ENCODE data around the gene ACAA1. TPM values are rescaled to one million over a fixed set of nuclear protein-coding genes. Genes with fewer than 3 reads are reported as not detected.

ACAA1 gene
- total RNA-seq, 1 experiment from 2014 or later, result 24.0 TPM

- BruUV-seq (replicated peaks), result no TSS peak
- CTCF ChIA-PET, result no interaction called here
Observed at GRCh38 chr3:38110314-38111050, 26.4 kb downstream of the ACAA1 start.

GRCh38 chr3:38109580-38110313 is 27.2 kb downstream of the ACAA1 start:
- Histone ChIP-seq H3K4me1 (ENCODE audit: insufficient read depth, low read length, poor library complexity, severe bottlenecking) (no peaks in the 10 kb centered on the region), H3K27me3 (replicated peaks; ENCODE audit: insufficient read depth, low read depth, low read length, poor library complexity) (no peaks in the 10 kb centered on the region), H3K4me3 (ENCODE audit: low read depth, low read length, poor library complexity, severe bottlenecking) (no peak overlapping the region), H3K27ac (ENCODE audit: low read depth, low read length, poor library complexity, severe bottlenecking) (no peak overlapping the region), H3K9me3 (ENCODE audit: low read depth, low read length, poor library complexity, severe bottlenecking) (no peaks in the 10 kb centered on the region), H3K36me3 (ENCODE audit: insufficient read depth, low read length, poor library complexity, severe bottlenecking) (no peaks in the 10 kb centered on the region)
- BruUV-seq (replicated peaks), result no TSS peak
- no peak for DNase-seq (ENCODE audit: low spot score)
- CTCF ChIA-PET, result no interaction called here
- intact Hi-C loops (cut with micrococcal nuclease; ENCODE audit: unreplicated experiment), result loop anchor here (10.0 kb wide), 1 partner anchor 175 kb away; the partner anchor contains the start of gene SLC22A14
- TF ChIP-seq CTCF (conservative IDR thresholded peaks at IDR 0.05; ENCODE audit: low read depth, low read length) (no peak), EZH2 (IDR thresholded peaks at IDR 0.05; ENCODE audit: borderline replicate concordance, low read depth, low read length, poor library complexity, severe bottlenecking) (no peak)
- POLR2A ChIA-PET (ENCODE audit: low non-redundant PET), result no interaction called here

More at GRCh38 chr3:38110314-38111050, 26.4 kb downstream of the ACAA1 start:
- no peaks in the 10 kb centered on the region for H3K27me3 ChIP-seq (replicated peaks; ENCODE audit: insufficient read depth, low read depth, low read length, poor library complexity)
- H3K4me1 ChIP-seq (ENCODE audit: insufficient read depth, low read length, poor library complexity, severe bottlenecking), result no peaks in the 10 kb centered on the region
- no peak for DNase-seq (ENCODE audit: low spot score)
- H3K27ac ChIP-seq (ENCODE audit: low read depth, low read length, poor library complexity, severe bottlenecking), result no peak overlapping the region
- H3K9me3 ChIP-seq (ENCODE audit: low read depth, low read length, poor library complexity, severe bottlenecking), result no peaks in the 10 kb centered on the region
- TF ChIP-seq CTCF (conservative IDR thresholded peaks at IDR 0.05; ENCODE audit: low read depth, low read length) (no peak), EZH2 (IDR thresholded peaks at IDR 0.05; ENCODE audit: borderline replicate concordance, low read depth, low read length, poor library complexity, severe bottlenecking) (no peak)
- intact Hi-C loops (cut with micrococcal nuclease; ENCODE audit: unreplicated experiment), result loop anchor here (10.0 kb wide), 1 partner anchor 174 kb away; the partner anchor contains the start of gene SLC22A14
- H3K36me3 ChIP-seq (ENCODE audit: insufficient read depth, low read length, poor library complexity, severe bottlenecking), result no peaks in the 10 kb centered on the region
- POLR2A ChIA-PET (ENCODE audit: low non-redundant PET), result no interaction called here
- H3K4me3 ChIP-seq (ENCODE audit: low read depth, low read length, poor library complexity, severe bottlenecking), result no peak overlapping the region

GRCh38 chr3:38108649-38109579 is 28.0 kb downstream of the ACAA1 start:
- intact Hi-C loops (cut with micrococcal nuclease; ENCODE audit: unreplicated experiment), result no loop called here
- no peak for DNase-seq (ENCODE audit: low spot score)
- TF ChIP-seq EZH2 (IDR thresholded peaks at IDR 0.05; ENCODE audit: borderline replicate concordance, low read depth, low read length, poor library complexity, severe bottlenecking), result no peak
- TF ChIP-seq CTCF (conservative IDR thresholded peaks at IDR 0.05; ENCODE audit: low read depth, low read length), result no peak
- H3K27me3 ChIP-seq (replicated peaks; ENCODE audit: insufficient read depth, low read depth, low read length, poor library complexity), result no peaks in the 10 kb centered on the region
- POLR2A ChIA-PET (ENCODE audit: low non-redundant PET), result no interaction called here
- H3K4me3 ChIP-seq (ENCODE audit: low read depth, low read length, poor library complexity, severe bottlenecking), result no peak overlapping the region
- H3K9me3 ChIP-seq (ENCODE audit: low read depth, low read length, poor library complexity, severe bottlenecking), result no peaks in the 10 kb centered on the region
- H3K4me1 ChIP-seq (ENCODE audit: insufficient read depth, low read length, poor library complexity, severe bottlenecking), result no peaks in the 10 kb centered on the region
- H3K36me3 ChIP-seq (ENCODE audit: insufficient read depth, low read length, poor library complexity, severe bottlenecking), result no peaks in the 10 kb centered on the region
- no TSS peak for BruUV-seq (replicated peaks)
- CTCF ChIA-PET, result interaction anchor here (0.5 kb wide), 1 partner anchor 291 kb away, joined by 3 read pairs; no protein-coding TSS in a partner anchor
- no peak overlapping the region for H3K27ac ChIP-seq (ENCODE audit: low read depth, low read length, poor library complexity, severe bottlenecking)

Data from A673 (cell line).